ENCODE data around the gene TPRN. TPM values are rescaled to one million over a fixed set of nuclear protein-coding genes. Genes with fewer than 3 reads are reported as not detected.

Gene TPRN
- total and polyA plus RNA-seq, 9 of the 15 experiments (the other 6 are each of a cell fraction or from before 2014, with no cell fraction given): 0.31 to 31.9 (median 4.4) TPM

DNA sequence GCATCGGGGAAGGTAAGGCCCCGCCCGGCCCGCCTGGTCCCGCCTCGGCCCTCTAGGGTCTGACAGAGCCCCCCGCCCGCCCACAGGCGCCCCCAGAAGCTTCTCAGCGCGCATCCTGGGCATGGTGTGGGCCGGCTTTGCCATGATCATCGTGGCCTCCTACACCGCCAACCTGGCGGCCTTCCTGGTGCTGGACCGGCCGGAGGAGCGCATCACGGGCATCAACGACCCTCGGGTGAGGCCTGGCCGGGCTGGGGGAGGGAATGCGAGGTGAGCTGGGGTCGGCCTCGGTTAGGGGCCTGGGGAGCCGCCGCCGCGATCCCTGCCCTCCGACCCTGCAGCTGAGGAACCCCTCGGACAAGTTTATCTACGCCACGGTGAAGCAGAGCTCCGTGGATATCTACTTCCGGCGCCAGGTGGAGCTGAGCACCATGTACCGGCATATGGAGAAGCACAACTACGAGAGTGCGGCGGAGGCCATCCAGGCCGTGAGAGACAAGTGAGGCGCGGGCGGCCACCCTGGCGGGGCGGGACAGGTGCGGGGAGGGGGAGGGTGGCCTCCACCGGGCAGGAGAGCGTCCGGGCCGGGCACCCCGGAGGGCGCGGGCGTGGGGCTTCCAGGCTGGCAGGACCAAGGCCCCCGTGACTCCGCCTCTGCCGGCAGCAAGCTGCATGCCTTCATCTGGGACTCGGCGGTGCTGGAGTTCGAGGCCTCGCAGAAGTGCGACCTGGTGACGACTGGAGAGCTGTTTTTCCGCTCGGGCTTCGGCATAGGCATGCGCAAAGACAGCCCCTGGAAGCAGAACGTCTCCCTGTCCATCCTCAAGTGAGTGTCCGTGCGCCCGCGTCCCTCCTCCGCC is 37.8 kb downstream of the TPRN start (continued):
- TF ChIP-seq, protein P1, sequence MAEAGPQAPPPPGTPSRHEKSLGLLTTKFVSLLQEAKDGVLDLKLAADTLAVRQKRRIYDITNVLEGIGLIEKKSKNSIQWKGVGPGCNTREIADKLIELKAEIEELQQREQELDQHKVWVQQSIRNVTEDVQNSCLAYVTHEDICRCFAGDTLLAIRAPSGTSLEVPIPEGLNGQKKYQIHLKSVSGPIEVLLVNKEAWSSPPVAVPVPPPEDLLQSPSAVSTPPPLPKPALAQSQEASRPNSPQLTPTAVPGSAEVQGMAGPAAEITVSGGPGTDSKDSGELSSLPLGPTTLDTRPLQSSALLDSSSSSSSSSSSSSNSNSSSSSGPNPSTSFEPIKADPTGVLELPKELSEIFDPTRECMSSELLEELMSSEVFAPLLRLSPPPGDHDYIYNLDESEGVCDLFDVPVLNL (CRISPR knock-in tag; IDR thresholded peaks at IDR 0.05; ENCODE audit: low read depth): no peak
- TF ChIP-seq ZNF354B (CRISPR knock-in tag; IDR thresholded peaks at IDR 0.05): no peak
- no peak for TF ChIP-seq ETS2 (tag; IDR thresholded peaks at IDR 0.05; ENCODE audit: borderline replicate concordance, poor library complexity, severe bottlenecking)
- TF ChIP-seq L3MBTL2 (IDR thresholded peaks at IDR 0.05): peak; percentile 61; the same call in 1 of the 2 replicates
- no peak for TF ChIP-seq SP1 (CRISPR knock-in tag; IDR thresholded peaks at IDR 0.05)
- no peak for TF ChIP-seq NCOA2 (IDR thresholded peaks at IDR 0.05; ENCODE audit: partially characterized antibody in 2 of 2)
- TF ChIP-seq COPS2 (conservative IDR thresholded peaks at IDR 0.05): no peak
- TF ChIP-seq, protein P2, sequence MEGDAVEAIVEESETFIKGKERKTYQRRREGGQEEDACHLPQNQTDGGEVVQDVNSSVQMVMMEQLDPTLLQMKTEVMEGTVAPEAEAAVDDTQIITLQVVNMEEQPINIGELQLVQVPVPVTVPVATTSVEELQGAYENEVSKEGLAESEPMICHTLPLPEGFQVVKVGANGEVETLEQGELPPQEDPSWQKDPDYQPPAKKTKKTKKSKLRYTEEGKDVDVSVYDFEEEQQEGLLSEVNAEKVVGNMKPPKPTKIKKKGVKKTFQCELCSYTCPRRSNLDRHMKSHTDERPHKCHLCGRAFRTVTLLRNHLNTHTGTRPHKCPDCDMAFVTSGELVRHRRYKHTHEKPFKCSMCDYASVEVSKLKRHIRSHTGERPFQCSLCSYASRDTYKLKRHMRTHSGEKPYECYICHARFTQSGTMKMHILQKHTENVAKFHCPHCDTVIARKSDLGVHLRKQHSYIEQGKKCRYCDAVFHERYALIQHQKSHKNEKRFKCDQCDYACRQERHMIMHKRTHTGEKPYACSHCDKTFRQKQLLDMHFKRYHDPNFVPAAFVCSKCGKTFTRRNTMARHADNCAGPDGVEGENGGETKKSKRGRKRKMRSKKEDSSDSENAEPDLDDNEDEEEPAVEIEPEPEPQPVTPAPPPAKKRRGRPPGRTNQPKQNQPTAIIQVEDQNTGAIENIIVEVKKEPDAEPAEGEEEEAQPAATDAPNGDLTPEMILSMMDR (IDR thresholded peaks at IDR 0.05 in 2 of 3, conservative IDR thresholded peaks at IDR 0.05 in 1 of 3; ENCODE audit: insufficient read depth in 2 of 3, low read depth in 1 of 3, low read length in 3 of 3): peak in 1 of 3 experiments; percentile 20; a peak in 1 of 6 replicates
- no peak for TF ChIP-seq ZNF174 (CRISPR knock-in tag; IDR thresholded peaks at IDR 0.05)
- TF ChIP-seq RBM25 (IDR thresholded peaks at IDR 0.05; ENCODE audit: low read depth, low read length, severe bottlenecking): no peak
- no peak for TF ChIP-seq BCL6 (CRISPR knock-in tag; IDR thresholded peaks at IDR 0.05)
- no peak for TF ChIP-seq SIN3A (IDR thresholded peaks at IDR 0.05; ENCODE audit: borderline replicate concordance in 2 of 2, control insufficient read depth in 1 of 2, low read depth in 2 of 2, low read length in 2 of 2)
- TF ChIP-seq ZNF696 (CRISPR knock-in tag; conservative IDR thresholded peaks at IDR 0.05): no peak
- TF ChIP-seq NRF1 (conservative IDR thresholded peaks at IDR 0.05 in 1 of 2, IDR thresholded peaks at IDR 0.05 in 1 of 2): peak; percentile 82 to 86
- TF ChIP-seq PHTF2 (CRISPR knock-in tag; IDR thresholded peaks at IDR 0.05): no peak
- TF ChIP-seq, protein P3, sequence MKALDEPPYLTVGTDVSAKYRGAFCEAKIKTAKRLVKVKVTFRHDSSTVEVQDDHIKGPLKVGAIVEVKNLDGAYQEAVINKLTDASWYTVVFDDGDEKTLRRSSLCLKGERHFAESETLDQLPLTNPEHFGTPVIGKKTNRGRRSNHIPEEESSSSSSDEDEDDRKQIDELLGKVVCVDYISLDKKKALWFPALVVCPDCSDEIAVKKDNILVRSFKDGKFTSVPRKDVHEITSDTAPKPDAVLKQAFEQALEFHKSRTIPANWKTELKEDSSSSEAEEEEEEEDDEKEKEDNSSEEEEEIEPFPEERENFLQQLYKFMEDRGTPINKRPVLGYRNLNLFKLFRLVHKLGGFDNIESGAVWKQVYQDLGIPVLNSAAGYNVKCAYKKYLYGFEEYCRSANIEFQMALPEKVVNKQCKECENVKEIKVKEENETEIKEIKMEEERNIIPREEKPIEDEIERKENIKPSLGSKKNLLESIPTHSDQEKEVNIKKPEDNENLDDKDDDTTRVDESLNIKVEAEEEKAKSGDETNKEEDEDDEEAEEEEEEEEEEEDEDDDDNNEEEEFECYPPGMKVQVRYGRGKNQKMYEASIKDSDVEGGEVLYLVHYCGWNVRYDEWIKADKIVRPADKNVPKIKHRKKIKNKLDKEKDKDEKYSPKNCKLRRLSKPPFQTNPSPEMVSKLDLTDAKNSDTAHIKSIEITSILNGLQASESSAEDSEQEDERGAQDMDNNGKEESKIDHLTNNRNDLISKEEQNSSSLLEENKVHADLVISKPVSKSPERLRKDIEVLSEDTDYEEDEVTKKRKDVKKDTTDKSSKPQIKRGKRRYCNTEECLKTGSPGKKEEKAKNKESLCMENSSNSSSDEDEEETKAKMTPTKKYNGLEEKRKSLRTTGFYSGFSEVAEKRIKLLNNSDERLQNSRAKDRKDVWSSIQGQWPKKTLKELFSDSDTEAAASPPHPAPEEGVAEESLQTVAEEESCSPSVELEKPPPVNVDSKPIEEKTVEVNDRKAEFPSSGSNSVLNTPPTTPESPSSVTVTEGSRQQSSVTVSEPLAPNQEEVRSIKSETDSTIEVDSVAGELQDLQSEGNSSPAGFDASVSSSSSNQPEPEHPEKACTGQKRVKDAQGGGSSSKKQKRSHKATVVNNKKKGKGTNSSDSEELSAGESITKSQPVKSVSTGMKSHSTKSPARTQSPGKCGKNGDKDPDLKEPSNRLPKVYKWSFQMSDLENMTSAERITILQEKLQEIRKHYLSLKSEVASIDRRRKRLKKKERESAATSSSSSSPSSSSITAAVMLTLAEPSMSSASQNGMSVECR (CRISPR knock-in tag; IDR thresholded peaks at IDR 0.05): no peak
- TF ChIP-seq, protein P4, sequence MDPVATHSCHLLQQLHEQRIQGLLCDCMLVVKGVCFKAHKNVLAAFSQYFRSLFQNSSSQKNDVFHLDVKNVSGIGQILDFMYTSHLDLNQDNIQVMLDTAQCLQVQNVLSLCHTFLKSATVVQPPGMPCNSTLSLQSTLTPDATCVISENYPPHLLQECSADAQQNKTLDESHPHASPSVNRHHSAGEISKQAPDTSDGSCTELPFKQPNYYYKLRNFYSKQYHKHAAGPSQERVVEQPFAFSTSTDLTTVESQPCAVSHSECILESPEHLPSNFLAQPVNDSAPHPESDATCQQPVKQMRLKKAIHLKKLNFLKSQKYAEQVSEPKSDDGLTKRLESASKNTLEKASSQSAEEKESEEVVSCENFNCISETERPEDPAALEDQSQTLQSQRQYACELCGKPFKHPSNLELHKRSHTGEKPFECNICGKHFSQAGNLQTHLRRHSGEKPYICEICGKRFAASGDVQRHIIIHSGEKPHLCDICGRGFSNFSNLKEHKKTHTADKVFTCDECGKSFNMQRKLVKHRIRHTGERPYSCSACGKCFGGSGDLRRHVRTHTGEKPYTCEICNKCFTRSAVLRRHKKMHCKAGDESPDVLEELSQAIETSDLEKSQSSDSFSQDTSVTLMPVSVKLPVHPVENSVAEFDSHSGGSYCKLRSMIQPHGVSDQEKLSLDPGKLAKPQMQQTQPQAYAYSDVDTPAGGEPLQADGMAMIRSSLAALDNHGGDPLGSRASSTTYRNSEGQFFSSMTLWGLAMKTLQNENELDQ (CRISPR knock-in tag; IDR thresholded peaks at IDR 0.05; ENCODE audit: borderline replicate concordance): no peak
